NCI-H146 treated with DMSO at 0.1 percent for 48 hours (cell line): ENCODE data around the gene TUSC2.

Source experiments
- DNase-seq: peaks from one replicate; lab custom pipeline; 2025; ENCODE audit not compliant: unreplicated experiment; lab: John Stamatoyannopoulos, UW

TUSC2 gene, protein sequence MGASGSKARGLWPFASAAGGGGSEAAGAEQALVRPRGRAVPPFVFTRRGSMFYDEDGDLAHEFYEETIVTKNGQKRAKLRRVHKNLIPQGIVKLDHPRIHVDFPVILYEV

DNA sequence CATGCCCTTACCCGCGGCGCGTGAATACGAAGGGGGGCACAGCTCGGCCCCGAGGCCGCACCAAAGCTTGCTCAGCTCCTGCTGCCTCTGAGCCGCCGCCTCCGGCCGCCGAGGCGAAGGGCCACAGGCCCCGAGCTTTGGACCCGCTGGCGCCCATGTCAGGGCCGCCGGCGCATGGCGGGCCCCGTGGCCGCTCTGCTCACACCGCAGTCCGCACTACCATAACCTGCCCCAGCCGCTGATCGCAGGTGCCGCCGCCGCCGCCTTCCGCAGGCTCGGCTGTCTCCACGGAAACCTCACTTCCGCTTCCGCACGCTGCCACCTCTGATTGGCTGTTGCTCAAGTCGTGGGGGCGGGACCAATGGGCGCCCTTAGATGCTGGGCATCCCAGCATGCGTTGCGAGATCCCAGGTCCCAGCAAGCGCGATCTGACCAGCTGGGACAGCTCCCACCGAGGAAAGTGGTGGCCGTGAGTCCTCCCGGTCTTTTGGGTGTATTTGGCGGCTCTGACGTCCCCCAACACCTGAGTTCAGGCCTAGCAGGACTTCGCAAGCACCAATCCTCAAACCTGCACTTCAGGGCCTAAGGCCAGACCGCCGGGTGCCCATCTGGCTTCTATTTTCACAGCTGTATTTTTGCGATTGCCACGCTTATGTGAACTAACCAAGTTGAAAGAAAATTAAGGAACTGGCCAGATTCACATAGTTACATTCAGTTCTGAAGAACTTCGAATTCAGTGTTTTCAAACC lies at the start of gene TUSC2:
TSS of gene TUSC2 (minus strand) at position 281 of the 749 bp plus-strand sequence. CDS start at position 157, 124 bp downstream.
- peak; percentile 78 for DNase-seq

- DNase-seq, result no peak
Measured at GRCh38 chr3:50375258-50375931, 47.4 kb upstream of the TUSC2 start.

GRCh38 chr3:50374363-50375257 lies 46.6 kb upstream of the TUSC2 start:
- DNase-seq, result no peak

DNA sequence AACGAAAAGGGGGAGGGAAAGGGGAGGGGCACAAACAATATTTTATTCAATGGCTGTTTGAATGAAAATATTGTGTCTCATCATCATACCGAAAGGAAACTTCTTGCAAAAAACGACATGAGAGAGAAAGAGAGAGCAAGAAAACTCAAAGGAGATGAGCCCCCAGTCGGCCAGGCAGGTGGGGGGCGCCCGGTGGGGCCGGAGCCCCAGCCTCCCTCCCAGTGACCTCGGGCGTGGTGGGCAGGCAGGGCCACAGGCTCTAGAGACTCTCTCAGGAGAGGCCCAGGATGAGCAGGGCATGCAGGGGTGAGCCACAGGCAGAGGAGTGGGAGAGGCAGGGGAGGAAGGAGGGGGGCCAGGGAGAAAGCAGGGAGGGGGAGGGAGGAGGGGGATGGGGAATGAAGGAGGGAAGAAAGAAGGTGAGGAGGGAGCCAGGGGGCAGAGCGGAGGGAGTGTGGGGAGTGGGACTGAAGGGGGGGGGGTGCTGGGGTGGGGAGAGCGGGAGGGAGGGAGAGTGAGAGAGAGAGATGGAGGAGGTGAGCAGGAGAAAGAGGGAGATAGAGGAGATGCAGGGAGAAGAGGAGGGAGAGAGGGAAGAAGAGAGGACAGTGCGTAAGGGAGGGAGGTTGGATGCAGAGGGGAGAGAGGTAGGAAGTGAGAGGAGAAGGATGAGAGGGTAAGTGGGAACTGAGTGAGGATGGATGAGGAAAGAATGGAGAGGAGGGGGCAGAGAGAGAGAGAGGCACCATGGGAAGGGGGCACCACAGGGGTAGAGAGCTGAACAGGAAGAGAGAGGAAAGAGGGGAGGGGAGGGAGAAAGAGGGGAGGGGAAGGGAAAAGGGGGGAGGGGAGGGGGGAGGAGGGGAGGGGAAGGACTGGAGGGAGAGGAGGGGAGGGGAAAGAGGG lies 45.4 kb upstream of the TUSC2 start:
- DNase-seq, result no peak

GRCh38 chr3:50372349-50372748 lies 44.3 kb upstream of the TUSC2 start:
- no peak for DNase-seq

DNA sequence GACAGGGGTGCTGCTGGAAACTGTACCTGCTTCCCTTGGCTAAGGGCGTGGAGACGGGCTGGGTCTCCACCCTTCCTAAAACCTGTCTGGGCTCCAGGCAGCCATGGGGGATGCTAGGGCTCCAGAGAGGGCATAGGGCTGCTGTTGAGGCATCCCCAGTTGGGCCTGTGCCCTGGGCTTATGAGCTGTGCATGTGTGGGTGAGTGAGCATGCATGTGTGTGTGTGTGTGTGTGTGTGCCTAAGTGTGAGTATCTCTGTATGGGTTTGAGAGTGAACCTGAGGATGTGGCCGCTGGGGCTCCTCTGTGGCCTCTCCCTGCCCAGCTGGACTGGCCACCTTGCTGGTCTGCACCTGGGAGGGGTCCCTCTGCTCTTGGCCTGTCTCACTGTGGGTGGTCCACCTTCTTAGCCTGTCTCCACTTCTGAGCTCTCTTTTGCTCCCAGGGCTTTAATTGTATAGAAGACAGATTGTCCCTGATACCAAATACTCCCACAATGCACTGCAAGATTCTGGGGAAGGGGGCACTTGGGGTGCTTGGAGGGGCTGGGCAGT lies 43.2 kb upstream of the TUSC2 start:
- DNase-seq, result no peak

DNA sequence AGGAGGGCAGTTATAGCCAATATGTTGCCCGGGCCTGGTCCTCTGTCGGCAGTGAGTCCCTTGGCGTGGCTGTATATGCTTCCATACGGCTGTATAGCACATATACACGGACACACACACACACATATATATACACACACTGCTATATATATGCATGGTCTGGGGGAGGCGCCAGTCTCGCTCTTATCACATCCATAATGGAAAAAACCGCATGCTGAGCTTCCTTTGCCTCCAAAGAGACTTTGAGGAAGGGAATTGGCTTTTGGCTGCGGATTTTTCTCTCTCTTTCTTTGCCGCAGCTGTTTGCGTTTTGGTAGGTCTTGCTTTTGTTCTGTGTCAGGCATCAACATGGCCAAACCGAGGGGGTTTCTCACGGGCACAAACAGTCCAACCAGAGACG lies 42.6 kb upstream of the TUSC2 start:
- DNase-seq, result no peak

- DNase-seq, result no peak
Measured at GRCh38 chr3:50369012-50369670, 41.1 kb upstream of the TUSC2 start.

- DNase-seq, result no peak
Measured at GRCh38 chr3:50365842-50366220, 37.8 kb upstream of the TUSC2 start.

- DNase-seq, result peak; percentile 58
Measured at GRCh38 chr3:50365080-50365841, 37.2 kb upstream of the TUSC2 start.

GRCh38 chr3:50364573-50365079 lies 36.6 kb upstream of the TUSC2 start:
- DNase-seq, result no peak

- no peak for DNase-seq
Measured at GRCh38 chr3:50359760-50360110, 31.7 kb upstream of the TUSC2 start.

- DNase-seq, result peak; percentile 93
Measured at GRCh38 chr3:50358911-50359759, 31.1 kb upstream of the TUSC2 start, which contains the start of gene TMEM115. Gene TMEM115, minus strand, starts transcription at chr3:50359521. Its CDS starts 458 bp downstream, at chr3:50359063.

DNA sequence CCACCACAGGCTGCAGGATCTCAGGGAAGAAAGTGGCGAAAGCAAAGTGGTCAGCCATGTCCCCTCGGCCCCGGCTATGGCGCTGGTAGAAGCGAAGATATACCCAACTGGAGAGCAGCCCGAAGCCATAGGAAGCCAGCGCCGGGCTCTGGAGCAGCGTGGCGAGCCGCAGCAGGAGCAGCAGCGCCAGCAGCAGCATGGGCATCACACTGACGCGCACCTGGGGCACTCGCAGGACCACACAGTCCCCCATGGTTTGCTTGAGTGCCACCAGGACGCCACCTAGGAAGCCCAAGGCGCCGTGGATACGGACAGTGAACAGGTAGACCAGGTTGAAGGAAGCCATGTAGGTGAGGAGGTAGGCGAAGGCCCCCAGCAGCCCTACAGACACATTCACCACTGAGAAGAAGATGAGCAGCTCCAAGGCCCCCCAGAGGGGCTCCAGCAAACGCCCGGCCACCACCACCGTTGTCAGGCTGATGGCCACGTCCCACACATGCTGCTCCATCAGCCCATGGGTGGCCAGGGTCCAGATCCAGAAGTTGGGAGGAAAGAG lies 30.4 kb upstream of the TUSC2 start:
- DNase-seq, result no peak

- no peak for DNase-seq
Measured at GRCh38 chr3:50357481-50357880, 29.5 kb upstream of the TUSC2 start.

GRCh38 chr3:50356553-50356952 lies 28.5 kb upstream of the TUSC2 start:
- no peak for DNase-seq

GRCh38 chr3:50355829-50356552 lies 28.0 kb upstream of the TUSC2 start:
- DNase-seq, result no peak
